ENCODE data around the gene ATP2B1.

- TF ChIP-seq POLR2AphosphoS5 (IDR thresholded peaks at IDR 0.05; ENCODE audit: low read depth, low read length) (no peak), POLR2A (IDR thresholded peaks at IDR 0.05; ENCODE audit: low read depth, low read length) (no peak)
Measured at GRCh38 chr12:89731089-89731488, 22.5 kb upstream of the ATP2B1 start.

Data from GM12892 (cell line).